ENCODE results near the gene THUMPD3.

The THUMPD3 gene

GRCh38 chr3:9331171-9331570 lies 31.7 kb upstream of the THUMPD3 start:
- no peak overlapping the region for H3K9ac ChIP-seq (ENCODE audit: low read length)
- H4K20me1 ChIP-seq (ENCODE audit: insufficient read depth, low read length), result no peaks in the 10 kb centered on the region
- H3K9me3 ChIP-seq (ENCODE audit: insufficient read depth, low read length), result peaks cover 8% of the 10 kb centered on the region; the same call in 1 of the 2 replicates
- H3K36me3 ChIP-seq (replicated peaks; ENCODE audit: low read depth, low read length), result no peaks in the 10 kb centered on the region
- no peaks in the 10 kb centered on the region for H3K4me1 ChIP-seq (ENCODE audit: low read length)
- H3K4me2 ChIP-seq (ENCODE audit: low read length), result no peak overlapping the region
- no peak overlapping the region for H2AFZ ChIP-seq (ENCODE audit: low read depth, low read length)
- no peak for TF ChIP-seq CTCF (IDR thresholded peaks at IDR 0.05; ENCODE audit: low read depth, low read length)
- no peak for TF ChIP-seq EZH2phosphoT487 (IDR thresholded peaks at IDR 0.05; ENCODE audit: low read depth)
- H3K27me3 ChIP-seq (ENCODE audit: low read depth, low read length), result no peaks in the 10 kb centered on the region
- H3K79me2 ChIP-seq (ENCODE audit: low read length), result no peaks in the 10 kb centered on the region
- H3K27ac ChIP-seq (ENCODE audit: low read length), result no peak overlapping the region
- no peak overlapping the region for H3K4me3 ChIP-seq (ENCODE audit: low read length)

DNA sequence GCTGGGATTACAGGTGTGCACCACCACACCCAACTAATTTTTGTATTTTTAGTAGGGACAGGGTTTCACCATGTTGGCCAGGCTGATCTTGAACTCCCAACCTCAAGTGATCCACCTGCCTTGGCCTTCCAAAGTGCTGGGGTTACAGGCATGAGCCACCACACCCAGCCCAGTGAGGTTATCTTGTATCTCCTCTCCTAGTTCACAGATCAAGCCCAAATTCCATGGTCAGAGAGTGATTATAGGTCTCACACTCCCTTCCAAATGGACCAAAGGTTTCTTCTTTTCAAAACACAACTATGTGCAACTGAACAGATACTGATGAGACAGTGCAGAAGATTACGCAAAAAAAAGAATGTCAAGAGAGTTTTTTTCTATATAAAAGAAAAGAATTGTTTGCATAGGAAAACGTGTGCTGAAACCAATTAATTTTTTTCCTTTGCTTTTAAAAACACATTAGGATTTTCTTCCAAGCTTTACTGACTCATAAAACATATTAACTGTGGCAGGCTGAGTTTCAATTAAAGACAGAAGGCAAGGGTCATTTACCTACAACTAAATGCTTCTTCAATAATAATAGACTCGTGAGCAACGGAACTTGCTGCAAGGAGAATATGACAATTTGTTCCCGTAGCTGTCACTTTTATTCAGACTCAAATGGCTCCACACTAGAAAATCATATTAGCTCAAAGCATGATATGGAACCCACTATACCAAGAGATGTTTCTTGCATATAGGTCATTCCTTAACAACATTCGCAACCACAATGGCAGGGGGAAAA lies 30.4 kb upstream of the THUMPD3 start:
- Histone ChIP-seq H3K27ac (ENCODE audit: low read length) (no peak overlapping the region), H3K4me2 (ENCODE audit: low read length) (no peak overlapping the region), H3K9me3 (ENCODE audit: insufficient read depth, low read length) (peaks cover 5% of the 10 kb centered on the region; the same call in 1 of the 2 replicates), H3K36me3 (replicated peaks; ENCODE audit: low read depth, low read length) (no peaks in the 10 kb centered on the region), H2AFZ (ENCODE audit: low read depth, low read length) (no peak overlapping the region), H3K9ac (ENCODE audit: low read length) (no peak overlapping the region), H3K4me3 (ENCODE audit: low read length) (no peak overlapping the region), H3K27me3 (ENCODE audit: low read depth, low read length) (no peaks in the 10 kb centered on the region), H3K4me1 (ENCODE audit: low read length) (no peaks in the 10 kb centered on the region), H3K79me2 (ENCODE audit: low read length) (no peaks in the 10 kb centered on the region), H4K20me1 (ENCODE audit: insufficient read depth, low read length) (no peaks in the 10 kb centered on the region)
- no peak for TF ChIP-seq EZH2phosphoT487 (IDR thresholded peaks at IDR 0.05; ENCODE audit: low read depth)
- no peak for TF ChIP-seq CTCF (IDR thresholded peaks at IDR 0.05; ENCODE audit: low read depth, low read length)

DNA sequence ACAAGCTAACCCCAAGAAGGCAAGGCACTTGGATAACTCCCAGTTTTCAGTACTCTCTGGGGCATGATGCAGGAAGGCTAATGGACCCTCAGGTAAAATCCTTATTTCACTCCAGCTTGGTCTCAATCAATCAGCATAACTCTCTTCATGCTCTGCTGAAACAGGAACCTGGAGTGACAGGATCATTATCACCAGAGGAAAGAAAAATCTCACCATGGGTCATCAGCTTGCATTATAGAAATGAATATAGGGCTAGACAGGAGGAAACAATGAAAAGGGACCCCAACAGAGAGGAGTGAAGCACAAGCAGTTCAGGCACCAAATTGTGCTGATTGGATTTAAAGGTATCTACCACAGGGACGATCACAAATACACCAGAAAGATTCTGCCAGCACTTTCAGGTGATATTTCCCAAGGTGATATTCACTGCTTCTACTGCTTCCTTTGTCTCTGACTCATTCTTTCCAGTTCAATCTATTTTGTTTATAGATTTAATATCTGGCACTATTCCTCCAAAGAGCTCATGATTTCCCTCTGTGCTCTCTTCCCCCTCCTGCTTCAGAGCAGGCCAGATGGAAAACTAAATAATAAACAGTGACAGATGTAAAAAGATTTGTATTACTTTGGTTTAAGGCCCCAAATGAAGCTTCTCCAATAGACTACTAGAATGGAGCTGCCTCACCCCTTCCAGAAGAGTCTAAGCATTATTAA lies 22.9 kb upstream of the THUMPD3 start:
- TF ChIP-seq EZH2phosphoT487 (IDR thresholded peaks at IDR 0.05; ENCODE audit: low read depth) (no peak), CTCF (IDR thresholded peaks at IDR 0.05; ENCODE audit: low read depth, low read length) (no peak)
- no peak overlapping the region for H3K4me3 ChIP-seq (ENCODE audit: low read length)
- H4K20me1 ChIP-seq (ENCODE audit: insufficient read depth, low read length), result no peaks in the 10 kb centered on the region
- no peaks in the 10 kb centered on the region for H3K79me2 ChIP-seq (ENCODE audit: low read length)
- no peaks in the 10 kb centered on the region for H3K4me1 ChIP-seq (ENCODE audit: low read length)
- no peak overlapping the region for H3K27ac ChIP-seq (ENCODE audit: low read length)
- H3K4me2 ChIP-seq (ENCODE audit: low read length), result no peak overlapping the region
- H3K36me3 ChIP-seq (replicated peaks; ENCODE audit: low read depth, low read length), result no peaks in the 10 kb centered on the region
- H3K9me3 ChIP-seq (ENCODE audit: insufficient read depth, low read length), result no peaks in the 10 kb centered on the region
- H3K9ac ChIP-seq (ENCODE audit: low read length), result no peak overlapping the region
- no peaks in the 10 kb centered on the region for H3K27me3 ChIP-seq (ENCODE audit: low read depth, low read length)
- no peak overlapping the region for H2AFZ ChIP-seq (ENCODE audit: low read depth, low read length)

GRCh38 chr3:9340472-9340902 lies 22.4 kb upstream of the THUMPD3 start:
- H3K27ac ChIP-seq (ENCODE audit: low read length), result no peak overlapping the region
- no peaks in the 10 kb centered on the region for H3K27me3 ChIP-seq (ENCODE audit: low read depth, low read length)
- H3K36me3 ChIP-seq (replicated peaks; ENCODE audit: low read depth, low read length), result no peaks in the 10 kb centered on the region
- TF ChIP-seq CTCF (IDR thresholded peaks at IDR 0.05; ENCODE audit: low read depth, low read length), result no peak
- no peak for TF ChIP-seq EZH2phosphoT487 (IDR thresholded peaks at IDR 0.05; ENCODE audit: low read depth)
- no peak overlapping the region for H2AFZ ChIP-seq (ENCODE audit: low read depth, low read length)
- no peaks in the 10 kb centered on the region for H3K4me1 ChIP-seq (ENCODE audit: low read length)
- H3K9me3 ChIP-seq (ENCODE audit: insufficient read depth, low read length), result no peaks in the 10 kb centered on the region
- H3K4me3 ChIP-seq (ENCODE audit: low read length), result no peak overlapping the region
- no peaks in the 10 kb centered on the region for H3K79me2 ChIP-seq (ENCODE audit: low read length)
- H4K20me1 ChIP-seq (ENCODE audit: insufficient read depth, low read length), result no peaks in the 10 kb centered on the region
- H3K9ac ChIP-seq (ENCODE audit: low read length), result no peak overlapping the region
- no peak overlapping the region for H3K4me2 ChIP-seq (ENCODE audit: low read length)

Measured in OCI-LY3 (cell line).